Mucosa of descending colon (tissue), 3 donors: ENCODE data around the gene NDUFV2. TPM values are rescaled to one million over a fixed set of nuclear protein-coding genes. Genes with fewer than 3 reads are reported as not detected.

Experiments used
- ATAC-seq: fragments of 200-7000 bp; cut with Tn5 transposase; one replicate; pipeline ENCODE4 v1.9.1; 2020; ENCODE audit warnings: mild to moderate bottlenecking, moderate library complexity
- DNase-seq, 3 donors: peaks; one replicate each; pipeline ENCODE4 v3.0.0-alpha.2; 2020
- H3K36me3 ChIP-seq: fragments of 200-600 bp; one replicate; pipeline ENCODE4 v1.8.0; 2021; ENCODE audit warnings: low read depth, mild to moderate bottlenecking
- H3K4me1 ChIP-seq: fragments of 200-600 bp; one replicate; pipeline ENCODE4 v1.8.0; 2021; ENCODE audit warnings: low read depth, mild to moderate bottlenecking
- H3K4me3 ChIP-seq: fragments of 200-600 bp; one replicate; pipeline ENCODE4 v1.8.0; 2021; ENCODE audit warnings: mild to moderate bottlenecking
- H3K9me3 ChIP-seq: fragments of 200-600 bp; one replicate; pipeline ENCODE4 v1.8.0; 2021; ENCODE audit warnings: mild to moderate bottlenecking
- CTCF ChIP-seq: fragments of 200-600 bp; IDR thresholded peaks from one replicate; pipeline ENCODE4 v1.8.0; 2022; ENCODE audit warnings: antibody characterized with exemption, mild to moderate bottlenecking
- intact Hi-C, 2 donors: fragments of 100-400 bp; cut with DNase I in 1 of 2; cut with micrococcal nuclease in 1 of 2; formaldehyde crosslinking; loops; one replicate each; pipeline versions ENCODE4 v1.11.0 to v1.11.1; 2022; cut with DNase I, micrococcal nuclease
- total RNA-seq, 3 donors: library from RNA; stranded (reverse); fragmentation: NEBNext Ultra II Directional in 2 of 3; extraction: Animal tissue kit (Norgen Biotek cat#: 25700) in 2 of 3; gene quantifications; one replicate each; pipeline versions ENCODE4 v1.2.1 to v1.2.4, GENCODE V29; 2021 to 2023
- donor health status: DM: no; HTN: no; CAD: no; lungs with moderate emphysema.
- donor health status: DM: no; HTN: no; CAD: no.
- donor health status: DM: no; HTN: yes; CAD: no.

NDUFV2 gene
- total RNA-seq, 3 donors from 2014 or later: 146 to 199 (median 163) TPM

GRCh38 chr18:9147440-9148202, 45.1 kb downstream of the NDUFV2 start:
- DNase-seq: peak in 1 of 3 donors; percentile 58
- Histone ChIP-seq H3K4me3 (no peak overlapping the region), H3K36me3 (no peaks in the 10 kb centered on the region), H3K9me3 (no peaks in the 10 kb centered on the region), H3K4me1 (peaks cover 19% of the 10 kb centered on the region)
- peak; percentile 53 for TF ChIP-seq CTCF
- intact Hi-C loops: loop anchor here in 1 of 2 donors (5.0 kb wide), 1 partner anchor 75 kb away; no protein-coding TSS in a partner anchor
- ATAC-seq: peak; percentile 91

GRCh38 chr18:9148203-9148552, 45.7 kb downstream of the NDUFV2 start:
- Histone ChIP-seq H3K36me3 (no peaks in the 10 kb centered on the region), H3K4me3 (no peak overlapping the region), H3K4me1 (peaks cover 19% of the 10 kb centered on the region), H3K9me3 (no peaks in the 10 kb centered on the region)
- intact Hi-C loops: loop anchor here in 1 of 2 donors (5.0 kb wide), 1 partner anchor 76 kb away; no protein-coding TSS in a partner anchor
- ATAC-seq (no peak), DNase-seq (no peak)
- TF ChIP-seq CTCF: no peak

- intact Hi-C loops: loop anchor here in 1 of 2 donors (5.0 kb wide), 1 partner anchor 78 kb away; no protein-coding TSS in a partner anchor
- Histone ChIP-seq H3K36me3 (no peaks in the 10 kb centered on the region), H3K9me3 (no peaks in the 10 kb centered on the region), H3K4me3 (no peak overlapping the region), H3K4me1 (peaks cover 19% of the 10 kb centered on the region)
- TF ChIP-seq CTCF: no peak
- ATAC-seq (no peak), DNase-seq (no peak)
These were observed 47.6 kb downstream of the NDUFV2 start for GRCh38 chr18:9150121-9150520.

GRCh38 chr18:9153256-9153655, 50.8 kb downstream of the NDUFV2 start:
- Histone ChIP-seq H3K4me1 (no peaks in the 10 kb centered on the region), H3K4me3 (no peak overlapping the region), H3K36me3 (no peaks in the 10 kb centered on the region), H3K9me3 (no peaks in the 10 kb centered on the region)
- no peak for ATAC-seq
- no peak for TF ChIP-seq CTCF
- intact Hi-C loops: loop anchor here in 1 of 2 donors (5.0 kb wide), 1 partner anchor 81 kb away; no protein-coding TSS in a partner anchor
- DNase-seq: no peak

GRCh38 chr18:9156604-9157249, 54.2 kb downstream of the NDUFV2 start:
- DNase-seq: no peak
- no peak for TF ChIP-seq CTCF
- H3K36me3 ChIP-seq: no peaks in the 10 kb centered on the region
- no peak overlapping the region for H3K4me3 ChIP-seq
- no peaks in the 10 kb centered on the region for H3K9me3 ChIP-seq
- no peak for ATAC-seq
- H3K4me1 ChIP-seq: no peaks in the 10 kb centered on the region
- intact Hi-C loops: no loop called here
